Prostate gland (tissue), 2 donors: ENCODE measurements around the gene SYNE1. TPM values are rescaled to one million over a fixed set of nuclear protein-coding genes. Genes with fewer than 3 reads are reported as not detected.

Experiments used
- DNase-seq: peaks from one replicate; pipeline ENCODE4 v3.0.0-alpha.2; 2019; ENCODE audit warnings: low spot score
- H3K27ac ChIP-seq, 2 donors: fragments of 200-600 bp; sonication (generic); 2 replicates each; pipeline ENCODE4 v1.5.1; 2017 to 2019
- H3K27me3 ChIP-seq: fragments of 200-600 bp; sonication (generic); replicated peaks from 2 replicates; pipeline ENCODE4 v1.5.1; 2019; ENCODE audit not compliant: insufficient read depth
- H3K36me3 ChIP-seq, 2 donors: fragments of 200-600 bp; sonication (generic); 1 replicate in 1 of 2; 2 replicates in 1 of 2; pipeline versions ENCODE4 v1.5.1 to v1.8.1; 2017 to 2019
- H3K4me1 ChIP-seq: fragments of 200-600 bp; sonication (generic); replicated peaks from 2 replicates; pipeline ENCODE4 v1.5.1; 2019
- H3K4me3 ChIP-seq, 2 donors: fragments of 200-600 bp; sonication (generic); 2 replicates each; pipeline ENCODE4 v1.5.1; 2017 to 2019
- H3K9me3 ChIP-seq: fragments of 200-600 bp; sonication (generic); 2 replicates; pipeline ENCODE4 v1.5.1; 2017
- CTCF ChIP-seq, 4 experiments: fragments of 200-600 bp in 2 of 4; fragments of 450-650 bp in 2 of 4; sonication (generic) in 2 of 4; IDR thresholded peaks; 1 replicate in 3 of 4; 2 replicates in 1 of 4; pipeline ENCODE4 v1.5.1; 2016 to 2019; ENCODE audit warnings: antibody characterized with exemption in 4 of 4, mild to moderate bottlenecking in 2 of 4, moderate library complexity in 2 of 4
- POLR2A ChIP-seq: fragments of 450-650 bp; IDR thresholded peaks from one replicate; pipeline ENCODE4 v1.6.1; 2016; ENCODE audit warnings: antibody characterized with exemption, mild to moderate bottlenecking
- POLR2AphosphoS5 ChIP-seq: sonication (generic); formaldehyde crosslinking; IDR thresholded peaks from one replicate; pipeline ENCODE4 v1.6.1; 2017; ENCODE audit warnings: antibody characterized with exemption
- WGBS: methylation state at CpG from one replicate; pipeline ENCODE4 v1.1.5; 2018; 5-methylcytosine and 5-hydroxymethylcytosine counted together
- intact Hi-C: fragments of 100-400 bp; cut with DNase I; formaldehyde crosslinking; loops from one replicate; pipeline ENCODE4 v1.14.2; 2022
- total RNA-seq, 2 donors: library from RNA; depleted of rRNA; stranded (reverse); fragments of >200 nt; gene quantifications; one replicate each; pipeline ENCODE4 v1.1.0, GENCODE V29; 2016

SYNE1 gene
- total RNA-seq, 2 donors from 2014 or later = 36.5 to 154 TPM

DNA sequence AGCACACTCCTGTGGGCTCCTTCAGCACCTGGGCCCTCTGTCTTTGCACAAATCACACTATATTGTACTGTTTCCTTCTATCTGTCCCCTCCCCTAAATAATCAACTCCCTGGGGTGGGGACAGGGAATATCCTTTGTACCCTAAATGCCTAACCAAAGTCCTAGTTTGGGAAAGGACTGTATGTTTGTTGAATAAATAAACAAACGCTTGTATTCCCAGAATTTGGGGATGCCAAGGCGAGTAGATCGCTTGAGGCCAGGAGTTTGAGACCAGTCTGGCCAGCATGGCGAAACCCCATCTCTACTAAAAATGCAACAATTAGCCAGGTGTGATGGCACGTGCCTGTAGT, 322.7 kb downstream of the SYNE1 start:
- intact Hi-C loops = no loop called here
- Histone ChIP-seq H3K4me1 (no peaks in the 10 kb centered on the region), H3K27me3 (no peaks in the 10 kb centered on the region), H3K27ac (no peak overlapping the region), H3K4me3 (no peak overlapping the region), H3K9me3 (no peaks in the 10 kb centered on the region), H3K36me3 (no peaks in the 10 kb centered on the region)
- WGBS = 89% methylated on average over 5 of the region's 5 CpGs
- no peak for DNase-seq
- no peak for TF ChIP-seq POLR2AphosphoS5

DNA sequence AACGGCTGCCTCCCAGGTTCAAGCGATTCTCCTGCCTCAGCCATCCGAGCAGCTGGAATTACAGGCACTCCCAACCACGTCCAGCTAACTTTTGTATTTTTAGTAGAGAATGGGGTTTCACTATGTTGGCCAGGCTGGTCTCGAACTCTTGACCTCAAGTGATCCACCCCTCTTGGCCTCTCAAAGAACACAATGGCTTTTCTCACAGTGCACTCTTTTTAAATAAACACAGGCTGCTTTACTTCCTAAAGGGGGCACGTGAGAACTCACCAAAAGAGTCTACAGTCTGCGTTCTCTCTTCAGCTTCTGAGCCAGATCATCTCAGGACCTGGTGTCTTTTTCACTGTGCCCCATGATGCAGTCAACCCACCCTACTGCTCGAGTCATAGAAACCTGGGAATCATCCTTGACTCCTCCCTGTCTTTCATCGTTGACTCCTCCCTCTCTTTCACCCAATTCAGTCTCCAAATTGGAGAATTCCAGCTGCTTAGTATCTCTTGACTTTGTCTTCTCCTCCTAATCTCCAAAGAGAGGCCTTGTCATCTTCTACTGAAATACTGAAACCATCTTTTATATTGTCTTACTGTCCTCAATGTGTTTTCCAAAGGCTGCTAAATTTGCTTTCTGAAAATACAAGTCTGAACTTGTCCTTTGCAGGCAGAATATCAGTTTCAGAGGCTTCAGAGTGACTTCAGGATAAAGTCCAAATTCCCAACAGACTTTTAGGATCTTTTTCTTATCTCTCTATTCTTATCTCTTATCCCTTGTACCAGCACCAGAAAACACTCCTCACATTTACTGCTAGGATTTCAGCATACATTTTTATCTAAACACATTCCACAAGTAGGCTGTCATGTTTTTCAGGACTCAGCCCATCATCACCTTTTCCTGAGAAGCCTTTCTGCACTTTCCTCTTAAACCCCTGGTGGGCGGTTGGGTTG, 323.4 kb downstream of the SYNE1 start:
- Histone ChIP-seq H3K27ac (no peak overlapping the region), H3K36me3 (no peaks in the 10 kb centered on the region)
- WGBS = 80% methylated on average over 10 of the region's 10 CpGs

GRCh38 chr6:152312434-152312833, 324.7 kb downstream of the SYNE1 start:
- Histone ChIP-seq H3K27ac (no peak overlapping the region), H3K4me1 (no peaks in the 10 kb centered on the region), H3K9me3 (no peaks in the 10 kb centered on the region), H3K4me3 (no peak overlapping the region), H3K36me3 (no peaks in the 10 kb centered on the region), H3K27me3 (no peaks in the 10 kb centered on the region)
- no peak for DNase-seq
- 98% methylated on average over 2 of the region's 2 CpGs for WGBS
- intact Hi-C loops = no loop called here
- TF ChIP-seq POLR2A (no peak), CTCF (IDR thresholded peaks at IDR 0.05) (no peak), POLR2AphosphoS5 (no peak)

More for the DNA sequence above, 323.4 kb downstream of the SYNE1 start:
- TF ChIP-seq POLR2A (no peak), POLR2AphosphoS5 (no peak), CTCF (IDR thresholded peaks at IDR 0.05) (no peak)
- Histone ChIP-seq H3K4me3 (no peak overlapping the region), H3K27me3 (no peaks in the 10 kb centered on the region), H3K4me1 (no peaks in the 10 kb centered on the region), H3K9me3 (no peaks in the 10 kb centered on the region)
- intact Hi-C loops = no loop called here
- no peak for DNase-seq

- Histone ChIP-seq H3K4me1 (no peaks in the 10 kb centered on the region), H3K4me3 (no peak overlapping the region), H3K36me3 (no peaks in the 10 kb centered on the region), H3K27me3 (no peaks in the 10 kb centered on the region), H3K27ac (no peak overlapping the region), H3K9me3 (no peaks in the 10 kb centered on the region)
- TF ChIP-seq POLR2A (no peak), POLR2AphosphoS5 (no peak), CTCF (IDR thresholded peaks at IDR 0.05) (no peak)
- WGBS = 55% methylated on average over 7 of the region's 7 CpGs
- intact Hi-C loops = no loop called here
- no peak for DNase-seq
Observed at GRCh38 chr6:152310371-152310954, 326.7 kb downstream of the SYNE1 start.

DNA sequence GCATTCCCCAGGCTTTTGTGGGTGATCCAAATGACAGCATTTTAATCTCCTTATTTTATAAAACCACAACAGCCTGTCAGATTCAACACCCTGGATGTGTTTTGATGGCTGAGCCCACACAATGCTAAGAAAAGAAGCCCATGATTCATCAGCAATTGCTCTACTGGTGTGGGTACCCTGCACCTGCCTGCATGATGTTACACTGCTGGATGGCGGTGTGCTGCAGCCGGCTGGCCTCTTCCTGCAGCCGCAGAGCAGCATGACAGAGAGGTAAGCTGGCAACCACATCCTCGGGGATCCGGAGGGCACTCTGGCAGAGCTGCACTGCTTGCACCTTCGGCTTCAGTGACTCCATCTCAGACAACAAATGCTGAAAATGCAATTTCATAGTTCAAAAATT, 327.5 kb downstream of the SYNE1 start:
- no peak for DNase-seq
- Histone ChIP-seq H3K27ac (no peak overlapping the region), H3K36me3 (no peaks in the 10 kb centered on the region), H3K4me1 (no peaks in the 10 kb centered on the region), H3K9me3 (no peaks in the 10 kb centered on the region), H3K4me3 (no peak overlapping the region), H3K27me3 (no peaks in the 10 kb centered on the region)
- TF ChIP-seq POLR2A = no peak
- no peak for TF ChIP-seq CTCF (IDR thresholded peaks at IDR 0.05)
- no peak for TF ChIP-seq POLR2AphosphoS5
- 61% methylated on average over 6 of the region's 6 CpGs for WGBS
- intact Hi-C loops = no loop called here
